SH-SY5Y (cell line): ENCODE results near the gene HES6.

Experiments
- GATA2 ChIP-seq: IDR thresholded peaks from 2 replicates; pipeline ENCODE4 v1.6.1; 2011; ENCODE audit warnings: mild to moderate bottlenecking, low read depth, low read length
- GATA3 ChIP-seq: IDR thresholded peaks from 2 replicates; pipeline ENCODE4 v1.6.1; 2011; ENCODE audit warnings: low read depth, mild to moderate bottlenecking, low read length, moderate library complexity

DNA sequence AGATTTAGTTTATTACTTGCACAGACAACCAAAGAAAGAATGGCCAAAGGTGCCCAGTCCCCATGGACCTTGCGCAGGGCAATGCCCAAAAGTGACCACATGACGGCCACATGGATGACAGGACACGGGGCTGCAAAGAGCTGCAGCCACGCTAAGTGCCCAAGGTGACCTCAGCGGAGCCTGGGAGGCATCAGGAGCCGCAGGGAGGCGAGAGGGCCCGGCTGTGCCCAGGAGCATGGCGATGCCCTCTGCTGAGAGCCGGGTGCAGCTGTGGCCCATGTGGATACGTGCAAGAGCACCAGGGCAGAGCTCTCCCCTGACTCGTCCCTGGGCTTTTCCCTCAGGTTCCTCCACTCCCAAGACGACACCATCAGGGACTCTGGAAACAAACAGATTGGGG, 14.7 kb downstream of the HES6 start:
- TF ChIP-seq GATA2 = no peak
- no peak for TF ChIP-seq GATA3
